ENCODE results near the gene LAMP5.

Gene LAMP5

GRCh38 chr20:9550283-9550682 is 35.9 kb downstream of the LAMP5 start:
- no peak for DNase-seq

- DNase-seq: no peak
Observed at GRCh38 chr20:9550871-9551270, 36.5 kb downstream of the LAMP5 start.

GRCh38 chr20:9551808-9552550 is 37.6 kb downstream of the LAMP5 start:
- no peak for DNase-seq

DNA sequence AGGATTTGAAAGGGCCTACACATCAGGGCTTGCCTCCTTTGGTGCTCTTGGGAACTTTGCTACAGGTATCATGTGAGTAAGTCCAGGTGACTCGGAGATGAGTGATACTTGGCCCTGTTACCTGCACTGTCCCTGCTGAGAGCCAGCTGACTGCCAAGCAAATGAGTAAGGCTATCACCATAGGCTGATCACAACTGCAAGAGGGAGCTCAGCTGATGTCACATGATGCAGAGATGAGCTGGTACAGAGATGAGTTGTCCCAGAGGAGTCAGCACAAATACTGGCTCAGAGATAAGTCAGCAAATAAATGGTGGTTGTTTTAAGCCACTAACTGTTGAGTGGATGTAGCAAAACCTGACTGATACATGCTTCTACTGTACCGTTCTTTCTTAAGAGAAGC is 41.4 kb downstream of the LAMP5 start:
- no peak for DNase-seq

- no peak for DNase-seq
Observed at GRCh38 chr20:9557411-9557810, 43.0 kb downstream of the LAMP5 start.

DNA sequence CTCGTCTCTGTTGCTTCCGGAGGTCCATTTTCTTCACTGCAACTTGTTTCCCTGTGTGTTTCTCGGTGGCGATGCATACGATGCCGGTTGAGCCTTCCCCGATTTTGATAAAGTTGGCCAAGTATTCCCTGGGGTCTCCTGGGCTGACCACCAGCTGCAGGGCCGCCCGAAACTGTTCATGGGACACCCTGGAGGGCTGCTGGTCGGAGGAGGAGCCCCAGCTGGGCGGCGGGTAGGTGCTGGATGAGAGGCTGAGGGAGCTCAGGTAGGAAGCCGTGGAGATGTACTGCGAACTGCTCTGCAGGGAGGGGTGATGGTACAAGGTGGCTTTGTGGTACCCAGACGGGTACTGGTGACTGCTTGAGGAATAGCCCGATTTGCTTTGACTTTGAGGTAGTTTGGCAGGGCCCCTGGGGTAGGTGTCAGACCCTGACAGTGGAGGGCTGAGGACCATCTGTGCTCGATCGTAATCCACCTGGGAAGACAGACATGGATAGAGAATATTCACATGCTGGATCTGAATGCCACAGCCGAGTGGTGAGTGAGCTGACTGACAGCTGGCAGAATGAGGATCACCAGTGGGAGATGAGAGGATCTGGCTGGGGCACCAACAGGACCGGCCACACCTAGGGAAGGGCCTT is 51.6 kb downstream of the LAMP5 start:
- no peak for DNase-seq

DNA sequence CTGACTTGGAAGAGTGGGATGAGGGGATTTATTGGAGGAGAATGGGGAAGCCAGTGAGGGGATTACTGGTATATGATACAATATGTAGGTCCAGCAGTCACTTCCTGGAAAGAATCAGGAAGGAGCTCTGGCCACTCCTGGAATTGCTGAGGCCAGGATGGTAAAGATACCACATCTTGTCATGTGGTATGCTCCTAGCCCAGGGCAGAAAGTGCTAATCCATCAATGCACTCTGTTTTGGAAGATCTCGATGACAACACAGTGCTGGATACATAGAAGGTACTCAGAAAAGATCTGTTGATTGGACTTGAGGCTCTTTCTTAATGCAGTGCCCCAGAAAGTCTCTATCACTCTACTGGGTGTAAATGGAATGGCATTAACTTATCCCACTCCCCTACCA is 52.6 kb downstream of the LAMP5 start:
- DNase-seq: no peak

- DNase-seq: no peak
Observed at GRCh38 chr20:9570612-9571011, 56.2 kb downstream of the LAMP5 start.

DNA sequence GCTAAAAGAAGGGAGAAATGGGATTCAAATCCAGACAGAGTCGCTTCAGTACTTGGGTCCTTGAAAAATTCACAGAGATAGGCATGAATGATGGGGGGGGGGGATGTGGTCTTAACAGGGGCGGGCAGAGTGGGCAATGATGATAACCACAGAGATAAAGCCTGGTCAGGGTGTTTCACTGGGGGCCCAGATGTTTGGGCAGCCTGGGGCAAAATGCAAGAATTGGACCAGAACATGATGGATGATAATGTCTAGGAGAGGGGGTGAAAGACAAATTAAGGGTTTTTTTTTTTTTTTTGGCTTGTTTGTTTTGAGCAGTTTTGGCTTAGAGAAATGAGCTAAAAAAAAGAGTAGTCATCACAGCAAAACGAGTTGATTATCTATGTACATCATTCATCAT is 57.4 kb downstream of the LAMP5 start:
- DNase-seq: no peak

DNA sequence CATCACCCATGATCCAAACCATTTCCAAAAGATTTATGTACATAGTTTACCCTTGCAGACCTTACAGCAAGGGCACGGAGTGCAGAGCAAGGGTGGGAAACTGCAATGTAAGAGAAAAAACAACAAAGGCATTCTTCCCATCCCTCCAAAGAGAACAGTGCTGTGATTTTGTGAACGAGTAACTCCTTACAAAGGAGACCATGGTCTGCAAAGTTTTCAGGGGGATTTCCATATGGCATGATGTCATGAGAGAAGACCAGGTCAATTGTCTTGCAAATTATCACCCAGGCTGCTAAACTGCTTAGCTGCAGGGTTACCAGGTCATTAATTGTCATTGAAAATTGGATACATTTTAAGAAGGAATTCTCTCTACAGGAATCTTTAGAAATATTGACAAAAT is 58.3 kb downstream of the LAMP5 start:
- no peak for DNase-seq

DNA sequence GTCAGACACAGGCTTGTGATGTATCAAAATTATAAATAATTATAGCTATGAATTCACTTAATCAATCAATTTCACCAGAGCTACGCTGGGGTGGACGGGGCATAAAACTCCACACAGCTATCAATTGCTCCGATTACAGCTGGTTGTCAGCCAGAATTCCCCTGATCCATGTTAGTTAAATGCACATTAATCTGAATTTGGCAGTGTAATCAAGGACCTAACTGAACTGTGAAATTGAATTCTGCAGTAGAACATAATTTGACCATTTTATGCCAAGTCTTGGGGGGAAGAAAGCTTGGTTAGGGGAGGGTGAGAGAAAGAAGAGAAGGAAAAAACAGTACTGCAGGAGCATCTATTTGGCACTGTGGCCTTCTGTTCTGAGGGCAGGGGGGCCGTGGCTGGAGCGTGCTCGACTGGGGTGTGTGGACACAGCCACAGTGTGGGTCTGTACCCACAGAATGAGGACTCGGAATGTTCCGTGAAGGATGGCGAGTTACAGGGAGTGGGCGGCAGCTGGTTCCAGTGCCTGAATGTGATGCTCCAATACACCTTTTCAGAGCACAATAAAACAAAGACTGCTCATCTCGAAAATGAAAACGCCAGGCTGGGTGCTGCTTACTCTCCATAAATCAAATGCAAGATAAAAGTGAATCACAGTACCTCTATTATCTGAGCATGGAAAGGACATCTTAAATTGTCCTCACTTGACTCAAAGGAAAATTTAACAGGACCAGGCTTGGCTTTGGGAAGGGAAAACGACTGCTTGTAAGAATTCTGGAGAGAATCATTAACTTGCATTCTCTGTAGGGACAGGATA is 59.2 kb downstream of the LAMP5 start:
- no peak for DNase-seq

DNA sequence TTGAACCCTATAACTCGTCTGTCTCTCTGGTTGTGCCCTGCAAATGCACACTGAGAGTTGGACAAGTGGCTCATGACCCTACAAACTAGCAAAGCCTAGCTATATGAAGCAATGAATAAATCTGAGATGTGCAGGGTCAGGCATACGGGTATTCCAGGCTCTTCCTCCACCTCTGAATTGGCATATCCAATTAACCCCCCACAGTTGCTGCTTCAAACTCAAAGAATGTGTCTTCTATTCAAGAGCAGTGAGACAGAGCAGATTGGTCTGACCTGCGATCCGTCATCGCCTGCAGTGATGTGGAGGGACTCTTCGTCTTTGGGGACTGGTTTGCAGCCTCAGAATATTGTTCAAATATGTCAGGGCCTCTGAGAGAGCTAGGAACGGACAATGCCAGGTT is 59.8 kb downstream of the LAMP5 start:
- DNase-seq: no peak

DNA sequence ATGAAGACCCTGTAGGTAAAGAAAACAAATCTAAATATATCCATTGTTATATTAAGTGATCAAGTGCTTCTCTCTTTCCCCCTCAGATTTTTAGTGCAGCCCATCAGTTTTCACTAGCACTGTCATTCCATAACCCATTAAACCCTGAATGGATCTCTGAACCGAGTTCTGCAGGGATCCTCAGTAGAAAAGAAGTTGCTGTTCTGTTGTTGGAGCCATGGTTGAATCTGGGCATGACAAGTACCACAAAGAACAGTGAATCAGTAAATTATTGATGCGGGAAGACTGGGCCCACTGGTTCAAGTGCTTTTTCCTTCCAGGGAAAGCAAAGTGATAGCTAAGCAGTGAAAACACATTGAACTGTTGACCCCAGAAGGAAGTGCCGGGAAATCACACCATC is 60.4 kb downstream of the LAMP5 start:
- no peak for DNase-seq

DNA sequence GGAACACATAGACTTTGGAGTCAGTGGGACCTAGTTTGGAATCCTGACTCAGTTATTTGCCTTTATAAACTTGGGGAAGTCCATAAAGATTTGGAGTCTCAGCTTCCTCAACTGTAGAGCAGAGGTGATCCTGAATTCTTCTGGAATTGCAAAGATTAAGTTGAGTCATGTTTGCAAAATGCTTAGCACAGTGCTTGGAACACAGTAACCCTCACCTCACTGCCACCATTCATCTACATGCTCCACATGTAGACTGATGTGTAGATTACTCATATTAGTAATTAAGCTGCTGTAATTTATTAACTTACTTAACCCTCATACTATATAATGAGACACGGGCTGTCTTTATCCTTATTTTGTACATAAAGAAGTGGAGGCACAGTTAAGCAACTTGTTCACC is 61.4 kb downstream of the LAMP5 start:
- DNase-seq: no peak

GRCh38 chr20:9576695-9577094 is 62.3 kb downstream of the LAMP5 start:
- no peak for DNase-seq

GRCh38 chr20:9577397-9577796 is 63.0 kb downstream of the LAMP5 start:
- DNase-seq: no peak

DNA sequence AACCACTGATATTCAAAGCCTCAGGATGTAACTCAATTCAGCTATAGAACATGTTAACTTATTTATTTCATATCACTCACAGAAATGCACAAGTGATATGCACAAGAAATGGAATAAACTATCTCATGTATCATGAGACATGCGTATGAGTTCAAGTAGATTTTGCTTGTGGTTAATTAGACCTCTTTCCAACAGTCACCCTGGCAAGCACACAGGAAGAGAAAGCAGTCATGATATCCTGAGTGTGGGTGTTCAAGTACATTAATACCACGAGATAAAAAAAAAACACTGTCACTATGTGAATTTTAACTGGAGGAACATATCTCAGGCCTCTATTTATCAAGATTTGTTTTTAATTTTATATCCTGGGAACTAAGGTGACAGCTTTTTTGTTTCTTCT is 64.2 kb downstream of the LAMP5 start:
- DNase-seq: no peak
